Stomach (tissue), 9 donors: ENCODE data around the gene B9D2. TPM values are rescaled to one million over a fixed set of nuclear protein-coding genes. Genes with fewer than 3 reads are reported as not detected.

ENCODE experiments used
- DNase-seq, 2 donors: peaks; one replicate each; pipeline versions ENCODE4 v3.0.0 to v3.0.0-alpha.2; 2013 to 2019
- H3K27ac ChIP-seq, 5 donors: fragments of 200-600 bp in 4 of 5; sonication (generic) in 4 of 5; one replicate each; pipeline ENCODE4 v1.5.1; 2013 to 2019; ENCODE audit warnings: mild to moderate bottlenecking in 1 of 5, moderate library complexity in 1 of 5
- H3K27me3 ChIP-seq, 3 donors: fragments of 200-600 bp; sonication (generic); one replicate each; pipeline ENCODE4 v1.5.1; 2017 to 2019; ENCODE audit warnings: mixed run types in 1 of 3
- H3K36me3 ChIP-seq, 4 donors: fragments of 200-600 bp; sonication (generic); 1 replicate in 3 of 4; 2 replicates in 1 of 4; pipeline ENCODE4 v1.5.1; 2016 to 2019
- H3K4me1 ChIP-seq, 4 donors: fragments of 200-600 bp; sonication (generic); one replicate each; pipeline ENCODE4 v1.5.1; 2016 to 2019
- H3K4me3 ChIP-seq, 4 donors: fragments of 200-600 bp; sonication (generic) in 3 of 4; one replicate each; pipeline ENCODE4 v1.5.1; 2016 to 2019; ENCODE audit warnings: mild to moderate bottlenecking in 1 of 4
- H3K9me3 ChIP-seq, 4 donors: fragments of 200-600 bp; sonication (generic); one replicate each; pipeline ENCODE4 v1.5.1; 2016 to 2019
- EP300 ChIP-seq: sonication (generic); formaldehyde crosslinking; IDR thresholded peaks from one replicate; pipeline ENCODE4 v1.6.1; 2017; ENCODE audit warnings: antibody characterized with exemption
- POLR2A ChIP-seq, 4 donors: fragments of 450-650 bp; IDR thresholded peaks; one replicate each; pipeline ENCODE4 v1.6.1; 2016; ENCODE audit warnings: antibody characterized with exemption in 4 of 4, control low read depth in 2 of 4, mild to moderate bottlenecking in 1 of 4, moderate library complexity in 1 of 4
- POLR2AphosphoS5 ChIP-seq, 3 donors: sonication (generic); formaldehyde crosslinking; IDR thresholded peaks; one replicate each; pipeline ENCODE4 v1.6.1; 2016; ENCODE audit warnings: antibody characterized with exemption in 3 of 3
- WGBS, 5 donors: extraction: QIAGEN DNeasy Blood & Tissue Kit in 3 of 5; methylation state at CpG; one replicate each; pipeline versions ENCODE4 v1.1.5 to v1.1.7; 2013 to 2018; 5-methylcytosine and 5-hydroxymethylcytosine counted together
- intact Hi-C: fragments of 100-400 bp; cut with DNase I; formaldehyde crosslinking; loops from one replicate; pipeline ENCODE4 v1.15.1; 2023; ENCODE audit warnings: low total_unique reads
- polyA plus RNA-seq, 3 donors: library from polyadenylated mRNA; stranded (reverse); fragments of 200-250 nt; gene quantifications; one replicate each; pipeline ENCODE4 v1.2.3, GENCODE V29; 2013
- total RNA-seq, 5 donors: library from RNA; depleted of rRNA; stranded (reverse); fragments of >200 nt; gene quantifications; one replicate each; pipeline versions ENCODE4 v1.1.0 to v1.2.3, GENCODE V29; 2014 to 2016
- TF ChIP-seq, protein P1 (sequence below), 7 experiments: fragments of 450-650 bp in 4 of 7; fragments of 200-600 bp in 3 of 7; sonication (generic) in 3 of 7; IDR thresholded peaks; one replicate each; pipeline ENCODE4 v1.5.1; 2016 to 2019; ENCODE audit warnings: antibody characterized with exemption in 7 of 7, control low read depth in 2 of 7, mild to moderate bottlenecking in 1 of 7
- donor health status: healthy with polysubstance abuse.
- donor health status: Bipolar disorder and iron deficiency.
- donor health status: healthy.

B9D2 gene
- total and polyA plus RNA-seq, 8 donors, result 0.58 to 20.3 (median 9.2) TPM; not detected in 1

GRCh38 chr19:41399525-41399924 lies 35.6 kb upstream of the B9D2 start:
- Histone ChIP-seq H3K9me3 (no peaks in the 10 kb centered on the region), H3K27me3 (no peaks in the 10 kb centered on the region), H3K4me1 (peaks cover 10 to 56% (median 42%) of the 10 kb centered on the region in 4 donors), H3K4me3 (no peak overlapping the region), H3K36me3 (peaks cover 0 to 32% (median 17%) of the 10 kb centered on the region in 4 donors), H3K27ac (no peak overlapping the region)
- intact Hi-C loops, result no loop called here
- 87 to 98% (median 89%) methylated on average over 2 of the region's 2 CpGs for WGBS, 5 donors
- DNase-seq, result no peak
- TF ChIP-seq, protein P1, sequence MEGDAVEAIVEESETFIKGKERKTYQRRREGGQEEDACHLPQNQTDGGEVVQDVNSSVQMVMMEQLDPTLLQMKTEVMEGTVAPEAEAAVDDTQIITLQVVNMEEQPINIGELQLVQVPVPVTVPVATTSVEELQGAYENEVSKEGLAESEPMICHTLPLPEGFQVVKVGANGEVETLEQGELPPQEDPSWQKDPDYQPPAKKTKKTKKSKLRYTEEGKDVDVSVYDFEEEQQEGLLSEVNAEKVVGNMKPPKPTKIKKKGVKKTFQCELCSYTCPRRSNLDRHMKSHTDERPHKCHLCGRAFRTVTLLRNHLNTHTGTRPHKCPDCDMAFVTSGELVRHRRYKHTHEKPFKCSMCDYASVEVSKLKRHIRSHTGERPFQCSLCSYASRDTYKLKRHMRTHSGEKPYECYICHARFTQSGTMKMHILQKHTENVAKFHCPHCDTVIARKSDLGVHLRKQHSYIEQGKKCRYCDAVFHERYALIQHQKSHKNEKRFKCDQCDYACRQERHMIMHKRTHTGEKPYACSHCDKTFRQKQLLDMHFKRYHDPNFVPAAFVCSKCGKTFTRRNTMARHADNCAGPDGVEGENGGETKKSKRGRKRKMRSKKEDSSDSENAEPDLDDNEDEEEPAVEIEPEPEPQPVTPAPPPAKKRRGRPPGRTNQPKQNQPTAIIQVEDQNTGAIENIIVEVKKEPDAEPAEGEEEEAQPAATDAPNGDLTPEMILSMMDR (IDR thresholded peaks at IDR 0.05), result no peak
- TF ChIP-seq POLR2A (IDR thresholded peaks at IDR 0.05) (no peak), EP300 (no peak)

GRCh38 chr19:41399091-41399490 lies 35.1 kb upstream of the B9D2 start:
- no peak overlapping the region for H3K27ac ChIP-seq
- DNase-seq, result no peak
- intact Hi-C loops, result no loop called here
- H3K9me3 ChIP-seq, result no peaks in the 10 kb centered on the region
- peak overlapping the region in 3 of 4 donors; percentile 68 to 92 (median 81) for H3K4me3 ChIP-seq
- TF ChIP-seq POLR2A (IDR thresholded peaks at IDR 0.05), result no peak
- TF ChIP-seq POLR2AphosphoS5 (IDR thresholded peaks at IDR 0.05), result no peak
- no peak for TF ChIP-seq EP300
- TF ChIP-seq, protein P1 (IDR thresholded peaks at IDR 0.05), result no peak
- WGBS, 5 donors, result 55 to 70% (median 65%) methylated on average over 3 of the region's 3 CpGs
- peaks cover 10 to 56% (median 42%) of the 10 kb centered on the region in 4 donors for H3K4me1 ChIP-seq
- H3K27me3 ChIP-seq, result no peaks in the 10 kb centered on the region
- peaks cover 0 to 32% (median 17%) of the 10 kb centered on the region in 4 donors for H3K36me3 ChIP-seq

GRCh38 chr19:41398598-41398997 lies 34.6 kb upstream of the B9D2 start:
- no peaks in the 10 kb centered on the region for H3K27me3 ChIP-seq
- WGBS, 5 donors, result 29 to 44% (median 33%) methylated on average over 3 of the region's 3 CpGs
- no peak for DNase-seq
- H3K9me3 ChIP-seq, result no peaks in the 10 kb centered on the region
- peaks cover 0 to 28% (median 16%) of the 10 kb centered on the region in 4 donors for H3K36me3 ChIP-seq
- H3K27ac ChIP-seq, result peak overlapping the region in 3 of 5 donors; percentile 87 to 88 (median 88)
- TF ChIP-seq POLR2A (IDR thresholded peaks at IDR 0.05) (no peak), EP300 (no peak), POLR2AphosphoS5 (IDR thresholded peaks at IDR 0.05) (no peak)
- TF ChIP-seq, protein P1 (IDR thresholded peaks at IDR 0.05), result no peak
- intact Hi-C loops, result no loop called here
- H3K4me1 ChIP-seq, result peaks cover 10 to 51% (median 40%) of the 10 kb centered on the region in 4 donors
- H3K4me3 ChIP-seq, result peak overlapping the region; percentile 68 to 92 (median 82)

DNA sequence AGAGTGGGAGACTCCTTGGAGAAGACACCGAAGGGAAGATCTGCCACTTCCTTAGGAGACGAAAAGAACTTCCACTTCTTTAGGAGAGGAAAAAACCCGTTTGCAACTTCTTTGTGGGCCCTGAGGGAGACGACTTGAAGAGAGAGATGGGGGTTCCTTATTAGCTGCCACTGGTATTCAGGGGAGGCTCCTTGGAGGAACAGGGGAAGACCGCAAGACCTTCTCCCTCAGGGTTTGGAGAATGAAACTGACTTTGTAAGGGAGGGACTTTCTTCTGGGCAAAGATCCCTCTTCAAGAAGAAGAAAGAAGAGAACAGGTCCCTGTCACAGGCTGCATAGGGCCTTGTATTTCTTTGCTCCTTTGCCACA lies 34.1 kb upstream of the B9D2 start:
- Histone ChIP-seq H3K4me1 (peaks cover 10 to 46% (median 38%) of the 10 kb centered on the region in 4 donors), H3K4me3 (peak overlapping the region; percentile 68 to 92 (median 82)), H3K9me3 (no peaks in the 10 kb centered on the region), H3K36me3 (peaks cover 0 to 22% (median 12%) of the 10 kb centered on the region in 4 donors), H3K27ac (peak overlapping the region; percentile 81 to 89 (median 88)), H3K27me3 (no peaks in the 10 kb centered on the region)
- DNase-seq, result no peak
- no peak for TF ChIP-seq EP300
- no peak for TF ChIP-seq POLR2A (IDR thresholded peaks at IDR 0.05)
- TF ChIP-seq, protein P1 (IDR thresholded peaks at IDR 0.05), result no peak
- intact Hi-C loops, result no loop called here
- 0 to 3% (median 0%) methylated on average over 5 of the region's 5 CpGs for whole genome bisulfite sequencing, 5 donors
